Keratinocyte (primary cell): ENCODE results near the gene CXCL16.

Source experiments
- EZH2 ChIP-seq: IDR thresholded peaks from one replicate; pipeline ENCODE4 v1.6.1; 2012; ENCODE audit warnings: inconsistent platforms, mild to moderate bottlenecking, low read length, moderate library complexity
- TF ChIP-seq, protein P1 (sequence below), 3 experiments: IDR thresholded peaks in 1 of 3; conservative IDR thresholded peaks in 1 of 3; optimal IDR thresholded peaks in 1 of 3; 2 replicates in 2 of 3; 3 replicates in 1 of 3; pipeline versions ENCODE3 to v1.5.1; 2011; ENCODE audit warnings: low read length in 3 of 3, mild to moderate bottlenecking in 3 of 3, moderate library complexity in 2 of 3, control low read depth in 1 of 3, inconsistent platforms in 1 of 3; ENCODE audit not compliant: insufficient read depth in 2 of 3; ENCODE audit errors: extremely low read depth in 1 of 3

DNA sequence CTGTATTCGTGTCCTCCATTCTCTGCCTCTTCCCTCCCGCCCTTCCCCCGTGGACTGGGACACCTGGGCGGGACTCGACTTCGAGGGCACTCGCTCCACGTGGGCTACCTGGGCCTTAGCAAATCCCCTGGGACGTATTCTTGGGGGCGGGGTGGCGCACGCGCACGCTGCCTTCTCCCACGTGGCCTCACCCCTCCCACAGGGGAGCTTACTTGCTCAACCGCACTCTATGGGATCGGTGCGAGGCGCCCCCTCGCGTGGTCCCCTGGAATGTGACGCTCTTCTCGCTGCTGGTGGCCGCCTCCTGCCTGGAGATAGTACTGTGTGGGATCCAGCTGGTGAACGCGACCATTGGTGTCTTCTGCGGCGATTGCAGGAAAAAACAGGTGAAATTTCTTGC lies 42.9 kb upstream of the CXCL16 start:
- TF ChIP-seq, protein P1, sequence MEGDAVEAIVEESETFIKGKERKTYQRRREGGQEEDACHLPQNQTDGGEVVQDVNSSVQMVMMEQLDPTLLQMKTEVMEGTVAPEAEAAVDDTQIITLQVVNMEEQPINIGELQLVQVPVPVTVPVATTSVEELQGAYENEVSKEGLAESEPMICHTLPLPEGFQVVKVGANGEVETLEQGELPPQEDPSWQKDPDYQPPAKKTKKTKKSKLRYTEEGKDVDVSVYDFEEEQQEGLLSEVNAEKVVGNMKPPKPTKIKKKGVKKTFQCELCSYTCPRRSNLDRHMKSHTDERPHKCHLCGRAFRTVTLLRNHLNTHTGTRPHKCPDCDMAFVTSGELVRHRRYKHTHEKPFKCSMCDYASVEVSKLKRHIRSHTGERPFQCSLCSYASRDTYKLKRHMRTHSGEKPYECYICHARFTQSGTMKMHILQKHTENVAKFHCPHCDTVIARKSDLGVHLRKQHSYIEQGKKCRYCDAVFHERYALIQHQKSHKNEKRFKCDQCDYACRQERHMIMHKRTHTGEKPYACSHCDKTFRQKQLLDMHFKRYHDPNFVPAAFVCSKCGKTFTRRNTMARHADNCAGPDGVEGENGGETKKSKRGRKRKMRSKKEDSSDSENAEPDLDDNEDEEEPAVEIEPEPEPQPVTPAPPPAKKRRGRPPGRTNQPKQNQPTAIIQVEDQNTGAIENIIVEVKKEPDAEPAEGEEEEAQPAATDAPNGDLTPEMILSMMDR (optimal IDR thresholded peaks at IDR 0.05 in 1 of 3, IDR thresholded peaks at IDR 0.05 in 1 of 3, conservative IDR thresholded peaks at IDR 0.05 in 1 of 3; ENCODE audit: extremely low read depth in 1 of 3, insufficient read depth in 2 of 3, low read length in 3 of 3) = peak in 1 of 3 experiments; percentile 13
- no peak for TF ChIP-seq EZH2
